ENCODE measurements around the gene NDUFS6. TPM values are rescaled to one million over a fixed set of nuclear protein-coding genes. Genes with fewer than 3 reads are reported as not detected.

The NDUFS6 gene
- total RNA-seq, 1 donor: 10.3 TPM

DNA sequence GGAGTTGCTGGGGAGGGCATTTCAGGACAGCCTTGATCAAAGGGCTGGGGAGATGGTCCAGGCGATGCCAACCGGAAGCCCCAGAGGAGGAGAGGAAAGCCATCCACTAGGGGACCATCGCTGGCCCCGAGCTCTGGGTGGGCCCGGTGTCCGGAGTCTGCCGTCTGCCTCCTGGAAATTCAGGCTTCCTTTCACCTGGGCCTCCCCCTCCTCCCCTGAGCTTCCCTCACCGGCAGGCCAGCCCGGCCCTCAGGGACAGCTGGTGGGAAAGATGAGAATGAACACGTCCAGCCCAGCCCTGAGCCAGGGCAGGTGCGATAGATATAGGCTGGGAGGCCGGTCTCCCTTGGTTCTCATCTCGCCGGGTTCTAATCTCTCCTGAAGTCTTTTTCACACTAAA lies 64.3 kb downstream of the NDUFS6 start:
- Histone ChIP-seq H3K27me3 (ENCODE audit: insufficient read depth, low read length) (no peaks in the 10 kb centered on the region), H3K4me1 (ENCODE audit: insufficient read depth, low read length) (no peaks in the 10 kb centered on the region), H3K4me3 (ENCODE audit: low read length) (no peak overlapping the region), H3K9me3 (ENCODE audit: low read depth, low read length) (no peaks in the 10 kb centered on the region)

Other genes with a start within 250 kb of the NDUFS6 start
- 13.2 TPM for gene MRPL36, start 1.6 kb upstream of the NDUFS6 start, total RNA-seq
- gene IRX4, start 81.5 kb downstream of the NDUFS6 start, total RNA-seq: not detected